ENCODE data around the gene PDCD2L. TPM values are rescaled to one million over a fixed set of nuclear protein-coding genes. Genes with fewer than 3 reads are reported as not detected.

The PDCD2L gene
- total and polyA plus RNA-seq, 2 of the 8 experiments (the other 6 are each of a cell fraction or from before 2014, with no cell fraction given): 51.5 to 78.1 TPM

DNA sequence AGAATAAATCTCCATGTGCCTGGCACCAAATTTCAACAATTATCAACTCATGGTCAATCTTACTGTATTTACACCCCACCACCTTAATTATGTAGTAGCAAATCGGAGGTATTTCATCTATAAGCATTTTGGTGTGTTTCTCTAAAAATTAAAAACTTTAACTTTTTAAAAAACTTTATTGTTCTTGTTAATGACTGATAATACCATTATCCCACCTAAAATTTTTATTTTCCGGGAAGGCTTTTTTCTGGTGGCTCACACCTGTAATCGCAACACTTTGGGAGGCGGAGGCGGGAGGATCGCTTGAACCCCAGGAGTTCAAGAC lies 453 bp upstream of the PDCD2L start:
- Histone ChIP-seq H3K18ac (ENCODE audit: extremely low read depth, low read length) (peak overlapping the region; percentile 64; the same call in 1 of the 2 replicates), H4K20me1 (replicated peaks in 1 of 2; ENCODE audit: control insufficient read depth in 1 of 2, insufficient read depth in 2 of 2, low read length in 2 of 2) (peaks cover 0 to 4% of the 10 kb centered on the region in 2 experiments), H4K91ac (replicated peaks; ENCODE audit: insufficient read length, low read length) (no peak overlapping the region), H3K79me1 (ENCODE audit: low read depth, low read length) (no peaks in the 10 kb centered on the region; the same call in 1 of the 2 replicates), H3K4me2 (ENCODE audit: insufficient read depth in 1 of 2, low read depth in 2 of 2, low read length in 2 of 2) (peak overlapping the region; percentile 51 to 71; a peak in 3 of 4 replicates), H2AK5ac (ENCODE audit: low read depth, low read length) (no peak overlapping the region), H3K36me3 (ENCODE audit: control insufficient read depth in 2 of 4, insufficient read depth in 4 of 4, low read length in 3 of 4) (peaks cover 9 to 34% (median 18%) of the 10 kb centered on the region in 4 experiments), H3K27ac (ENCODE audit: low read depth, low read length) (no peak overlapping the region), H3K9me3 (ENCODE audit: insufficient read depth in 2 of 2, low read depth in 1 of 2, low read length in 1 of 2) (no peaks in the 10 kb centered on the region), H3K9ac (replicated peaks in 1 of 4; ENCODE audit: extremely low read depth in 1 of 4, low read depth in 3 of 4, low read length in 3 of 4) (no peak overlapping the region; a peak in 2 of 7 replicates), H3K14ac (ENCODE audit: insufficient read length) (no peak overlapping the region), H3K23ac (ENCODE audit: insufficient read length) (no peak overlapping the region), H2BK5ac (ENCODE audit: low read depth, low read length) (no peak overlapping the region), H2BK12ac (ENCODE audit: low read depth, low read length) (no peak overlapping the region), H3K56ac (replicated peaks; ENCODE audit: insufficient read length, low read depth, low read length) (no peak overlapping the region), H2BK20ac (ENCODE audit: low read length) (0 out of 2 replicates have a peak overlapping the region, but pooled peaks have one; percentile 21), H2AFZ (ENCODE audit: low read length) (peak overlapping the region; percentile 95; the same call in 1 of the 2 replicates), H4K8ac (ENCODE audit: extremely low read depth, insufficient read depth, low read length) (peak overlapping the region; percentile 69; the same call in 1 of the 2 replicates), H3K4me1 (replicated peaks in 1 of 4; ENCODE audit: control insufficient read depth in 3 of 4, insufficient read depth in 4 of 4, low read length in 3 of 4) (no peaks in the 10 kb centered on the region), H3K4me3 (ENCODE audit: extremely low read depth in 1 of 4, insufficient read depth in 2 of 4, low read depth in 3 of 4, low read length in 4 of 4) (peak overlapping the region; percentile 83 to 92 (median 88); a peak in 6 of 8 replicates), H3K23me2 (ENCODE audit: low read depth, low read length) (peaks cover 3% of the 10 kb centered on the region; the same call in 1 of the 2 replicates), H2BK15ac (ENCODE audit: low read length) (no peak overlapping the region), H2BK120ac (replicated peaks; ENCODE audit: low read depth, low read length) (no peak overlapping the region), H3K79me2 (ENCODE audit: control insufficient read depth in 1 of 2, insufficient read depth in 2 of 2, low read length in 2 of 2) (peaks cover 0 to 31% of the 10 kb centered on the region in 2 experiments; a peak in 2 of 4 replicates), H4K5ac (ENCODE audit: insufficient read length, low read depth, low read length) (no peak overlapping the region), H3K4ac (replicated peaks; ENCODE audit: insufficient read length, low read depth, low read length) (no peak overlapping the region), H3K27me3 (replicated peaks in 1 of 4; ENCODE audit: control insufficient read depth in 3 of 4, extremely low read depth in 1 of 4, insufficient read depth in 3 of 4, low read length in 3 of 4) (no peaks in the 10 kb centered on the region)
- TF ChIP-seq TAF1 (IDR thresholded peaks at IDR 0.05; ENCODE audit: low read depth, low read length) (no peak), EGR1 (IDR thresholded peaks at IDR 0.05; ENCODE audit: borderline replicate concordance, low read depth, low read length) (no peak), POU5F1 (IDR thresholded peaks at IDR 0.05; ENCODE audit: low read depth, low read length) (no peak), CBX5 (IDR thresholded peaks at IDR 0.05; ENCODE audit: low read depth, low read length) (no peak), CHD2 (IDR thresholded peaks at IDR 0.05; ENCODE audit: low read length) (no peak), SIN3A (conservative IDR thresholded peaks at IDR 0.05 in 1 of 2, IDR thresholded peaks at IDR 0.05 in 1 of 2; ENCODE audit: low read depth in 1 of 2, low read length in 2 of 2) (no peak), BCL11A (IDR thresholded peaks at IDR 0.05; ENCODE audit: low read depth in 2 of 2, low read length in 2 of 2) (no peak)
- TF ChIP-seq, protein P1, sequence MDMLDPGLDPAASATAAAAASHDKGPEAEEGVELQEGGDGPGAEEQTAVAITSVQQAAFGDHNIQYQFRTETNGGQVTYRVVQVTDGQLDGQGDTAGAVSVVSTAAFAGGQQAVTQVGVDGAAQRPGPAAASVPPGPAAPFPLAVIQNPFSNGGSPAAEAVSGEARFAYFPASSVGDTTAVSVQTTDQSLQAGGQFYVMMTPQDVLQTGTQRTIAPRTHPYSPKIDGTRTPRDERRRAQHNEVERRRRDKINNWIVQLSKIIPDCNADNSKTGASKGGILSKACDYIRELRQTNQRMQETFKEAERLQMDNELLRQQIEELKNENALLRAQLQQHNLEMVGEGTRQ (IDR thresholded peaks at IDR 0.05; ENCODE audit: low read length): no peak
- TF ChIP-seq, protein P2, sequence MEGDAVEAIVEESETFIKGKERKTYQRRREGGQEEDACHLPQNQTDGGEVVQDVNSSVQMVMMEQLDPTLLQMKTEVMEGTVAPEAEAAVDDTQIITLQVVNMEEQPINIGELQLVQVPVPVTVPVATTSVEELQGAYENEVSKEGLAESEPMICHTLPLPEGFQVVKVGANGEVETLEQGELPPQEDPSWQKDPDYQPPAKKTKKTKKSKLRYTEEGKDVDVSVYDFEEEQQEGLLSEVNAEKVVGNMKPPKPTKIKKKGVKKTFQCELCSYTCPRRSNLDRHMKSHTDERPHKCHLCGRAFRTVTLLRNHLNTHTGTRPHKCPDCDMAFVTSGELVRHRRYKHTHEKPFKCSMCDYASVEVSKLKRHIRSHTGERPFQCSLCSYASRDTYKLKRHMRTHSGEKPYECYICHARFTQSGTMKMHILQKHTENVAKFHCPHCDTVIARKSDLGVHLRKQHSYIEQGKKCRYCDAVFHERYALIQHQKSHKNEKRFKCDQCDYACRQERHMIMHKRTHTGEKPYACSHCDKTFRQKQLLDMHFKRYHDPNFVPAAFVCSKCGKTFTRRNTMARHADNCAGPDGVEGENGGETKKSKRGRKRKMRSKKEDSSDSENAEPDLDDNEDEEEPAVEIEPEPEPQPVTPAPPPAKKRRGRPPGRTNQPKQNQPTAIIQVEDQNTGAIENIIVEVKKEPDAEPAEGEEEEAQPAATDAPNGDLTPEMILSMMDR (IDR thresholded peaks at IDR 0.05; ENCODE audit: control extremely low read depth in 1 of 3, insufficient read depth in 1 of 3, low read depth in 1 of 3, low read length in 3 of 3): no peak
- no peak for FAIRE-seq
- DNase-seq (ENCODE audit: low read depth in 1 of 2, low spot score in 2 of 2): no peak
- ChIA-PET POLR2A (ENCODE audit: partially characterized antibody) (interaction anchor here (1.7 kb wide), 1 partner anchor 38 kb away, joined by 7 read pairs; no protein-coding TSS in a partner anchor), CTCF (ENCODE audit: partially characterized antibody) (no interaction called here)
- 71% methylated on average over 6 of the region's 6 CpGs; no CpG with 5 or more reads in 1 of the 2 experiments for WGBS, 2 experiments (ENCODE audit: extremely low coverage in 1 of 2, insufficient coverage in 1 of 2, insufficient read length in 1 of 2, insufficient replicate concordance in 2 of 2, low coverage in 1 of 2, low lambda C conversion rate in 2 of 2, missing lambda C conversion rate in 1 of 2)
